NCI-H1048 (cell line): ENCODE results near the gene STARD10.

Experiments
- DNase-seq: peaks from one replicate; lab custom pipeline; 2025; lab: John Stamatoyannopoulos, UW

STARD10 gene

GRCh38 chr11:72705442-72706365, 88.1 kb downstream of the STARD10 start:
- DNase-seq = no peak

- DNase-seq = no peak
Observed at GRCh38 chr11:72704783-72705265, 89.0 kb downstream of the STARD10 start.
